Left renal cortex interstitium (tissue), 4 donors: ENCODE data around the gene ABI3BP. TPM values are rescaled to one million over a fixed set of nuclear protein-coding genes. Genes with fewer than 3 reads are reported as not detected.

Experiments used
- DNase-seq, 4 donors: peaks; one replicate each; pipeline ENCODE4 v3.0.0-alpha.2; 2013; ENCODE audit warnings: low read depth in 4 of 4, low spot score in 2 of 4, missing footprints in 1 of 4
- polyA plus RNA-seq, 4 donors: library from polyadenylated mRNA; unstranded; fragments of 120-200 nt; gene quantifications; one replicate each; pipeline ENCODE4 v1.2.1, GENCODE V29; 2013; ENCODE audit not compliant: insufficient read length in 4 of 4

The ABI3BP gene
- polyA plus RNA-seq, 4 donors = 16.4 to 37.8 (median 25.7) TPM

GRCh38 chr3:100844063-100844936 is 148.9 kb downstream of the ABI3BP start:
- no peak for DNase-seq

GRCh38 chr3:100838157-100838556 is 155.1 kb downstream of the ABI3BP start:
- DNase-seq = no peak

- no peak for DNase-seq
Observed at GRCh38 chr3:100836661-100837060, 156.6 kb downstream of the ABI3BP start.

- no peak for DNase-seq
Observed at GRCh38 chr3:100834332-100834731, 158.9 kb downstream of the ABI3BP start.

- DNase-seq = no peak
Observed at GRCh38 chr3:100833483-100833882, 159.7 kb downstream of the ABI3BP start.

- DNase-seq = no peak
Observed at GRCh38 chr3:100831629-100832028, 161.6 kb downstream of the ABI3BP start.

- DNase-seq = no peak
Observed at GRCh38 chr3:100830931-100831330, 162.3 kb downstream of the ABI3BP start.

- DNase-seq = no peak
Observed at GRCh38 chr3:100825574-100825973, 167.6 kb downstream of the ABI3BP start.

GRCh38 chr3:100815583-100815982 is 177.6 kb downstream of the ABI3BP start:
- DNase-seq = no peak

GRCh38 chr3:100813828-100814227 is 179.4 kb downstream of the ABI3BP start:
- no peak for DNase-seq

GRCh38 chr3:100811779-100812507 is 181.3 kb downstream of the ABI3BP start:
- DNase-seq = no peak

- DNase-seq = no peak
Observed at GRCh38 chr3:100810671-100811070, 182.6 kb downstream of the ABI3BP start.

- DNase-seq = no peak
Observed at GRCh38 chr3:100804631-100805030, 188.6 kb downstream of the ABI3BP start.

- DNase-seq = no peak
Observed at GRCh38 chr3:100803711-100804110, 189.5 kb downstream of the ABI3BP start.

GRCh38 chr3:100802126-100802525 is 191.1 kb downstream of the ABI3BP start:
- DNase-seq = no peak

- no peak for DNase-seq
Observed at GRCh38 chr3:100798012-100798411, 195.2 kb downstream of the ABI3BP start.

GRCh38 chr3:100796556-100796955 is 196.7 kb downstream of the ABI3BP start:
- no peak for DNase-seq

GRCh38 chr3:100789579-100789978 is 203.6 kb downstream of the ABI3BP start:
- DNase-seq = no peak

GRCh38 chr3:100783619-100784018 is 209.6 kb downstream of the ABI3BP start:
- DNase-seq = no peak

GRCh38 chr3:100782906-100783305 is 210.3 kb downstream of the ABI3BP start:
- DNase-seq = peak in 2 of 4 donors; percentile 18 to 39

GRCh38 chr3:100782348-100782747 is 210.9 kb downstream of the ABI3BP start:
- DNase-seq = no peak

GRCh38 chr3:100781301-100781700 is 211.9 kb downstream of the ABI3BP start:
- no peak for DNase-seq
